GM20000 (cell line): ENCODE data around the gene PRSS3.
"Not testable (repeated sequence)": the region's sequence is repeated elsewhere in the genome, so short reads cannot be mapped to it uniquely, and the experiment has no call there.

Experiments
- DNase-seq: peaks from one replicate; pipeline ENCODE4 v3.0.0; 2012; ENCODE audit warnings: low spot score
- TF ChIP-seq, protein P1 (sequence below): IDR thresholded peaks from 2 replicates; pipeline ENCODE4 v1.5.1; 2012; ENCODE audit warnings: mild to moderate bottlenecking, control low read depth; ENCODE audit errors: extremely low read depth, missing control alignments

PRSS3 gene

DNA sequence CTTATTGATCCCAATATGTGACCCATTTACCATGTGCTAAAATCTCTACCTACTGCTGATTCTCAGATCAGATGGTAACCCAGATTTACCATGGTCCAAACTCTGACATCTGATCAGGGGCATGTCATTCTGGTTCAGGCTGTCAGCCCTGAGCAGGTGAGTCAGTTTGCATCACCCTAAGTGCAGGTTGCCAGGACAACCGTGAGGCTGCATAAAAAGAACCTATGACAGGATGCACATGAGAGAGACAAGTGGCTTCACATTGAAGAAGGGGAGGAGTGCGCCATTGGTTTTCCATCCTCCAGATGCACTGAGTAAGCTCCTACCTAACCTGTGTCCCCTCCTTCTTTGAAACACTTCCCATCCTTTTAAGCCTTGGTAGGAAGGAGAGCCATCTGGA lies 801 bp upstream of the PRSS3 start:
- no peak for DNase-seq
- TF ChIP-seq, protein P1, sequence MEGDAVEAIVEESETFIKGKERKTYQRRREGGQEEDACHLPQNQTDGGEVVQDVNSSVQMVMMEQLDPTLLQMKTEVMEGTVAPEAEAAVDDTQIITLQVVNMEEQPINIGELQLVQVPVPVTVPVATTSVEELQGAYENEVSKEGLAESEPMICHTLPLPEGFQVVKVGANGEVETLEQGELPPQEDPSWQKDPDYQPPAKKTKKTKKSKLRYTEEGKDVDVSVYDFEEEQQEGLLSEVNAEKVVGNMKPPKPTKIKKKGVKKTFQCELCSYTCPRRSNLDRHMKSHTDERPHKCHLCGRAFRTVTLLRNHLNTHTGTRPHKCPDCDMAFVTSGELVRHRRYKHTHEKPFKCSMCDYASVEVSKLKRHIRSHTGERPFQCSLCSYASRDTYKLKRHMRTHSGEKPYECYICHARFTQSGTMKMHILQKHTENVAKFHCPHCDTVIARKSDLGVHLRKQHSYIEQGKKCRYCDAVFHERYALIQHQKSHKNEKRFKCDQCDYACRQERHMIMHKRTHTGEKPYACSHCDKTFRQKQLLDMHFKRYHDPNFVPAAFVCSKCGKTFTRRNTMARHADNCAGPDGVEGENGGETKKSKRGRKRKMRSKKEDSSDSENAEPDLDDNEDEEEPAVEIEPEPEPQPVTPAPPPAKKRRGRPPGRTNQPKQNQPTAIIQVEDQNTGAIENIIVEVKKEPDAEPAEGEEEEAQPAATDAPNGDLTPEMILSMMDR = no peak

DNA sequence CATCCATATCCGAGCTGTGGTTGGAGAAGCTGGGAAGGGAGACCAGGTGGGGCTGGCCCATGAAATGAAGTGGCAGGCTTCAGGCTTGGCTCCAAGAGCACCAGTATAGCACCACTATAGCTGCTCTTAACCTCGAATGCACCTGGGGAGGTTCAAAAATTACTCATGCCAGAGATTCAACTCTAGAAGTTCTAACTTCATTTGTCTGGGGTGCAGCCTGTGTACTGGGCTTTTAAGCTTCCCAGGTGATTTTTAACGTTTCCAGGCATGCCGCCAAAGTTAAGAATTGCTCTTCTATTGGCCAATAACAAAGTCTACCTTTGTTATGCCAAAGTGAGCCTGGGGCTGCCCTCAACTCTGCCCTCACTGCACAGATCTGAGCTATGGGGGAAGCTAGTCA lies 458 bp downstream of the PRSS3 start:
- TF ChIP-seq, protein P1 = no peak
- no peak for DNase-seq

DNA sequence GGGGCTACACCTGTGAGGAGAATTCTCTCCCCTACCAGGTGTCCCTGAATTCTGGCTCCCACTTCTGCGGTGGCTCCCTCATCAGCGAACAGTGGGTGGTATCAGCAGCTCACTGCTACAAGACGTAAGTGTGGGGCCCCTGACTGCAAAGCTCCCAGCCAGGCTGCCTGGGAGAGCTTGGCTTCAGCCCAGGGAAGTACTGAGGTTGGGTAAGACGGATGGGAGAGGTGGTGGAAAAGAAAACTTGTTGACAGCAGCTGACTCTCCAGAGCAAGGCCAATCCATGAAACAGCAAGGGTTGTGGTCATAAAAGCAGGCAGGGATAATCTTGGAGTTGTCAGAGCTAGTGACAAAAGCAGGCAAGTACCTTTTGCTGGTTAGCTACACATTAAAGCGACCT lies 1.3 kb downstream of the PRSS3 start:
- DNase-seq = not testable (repeated sequence)

DNA sequence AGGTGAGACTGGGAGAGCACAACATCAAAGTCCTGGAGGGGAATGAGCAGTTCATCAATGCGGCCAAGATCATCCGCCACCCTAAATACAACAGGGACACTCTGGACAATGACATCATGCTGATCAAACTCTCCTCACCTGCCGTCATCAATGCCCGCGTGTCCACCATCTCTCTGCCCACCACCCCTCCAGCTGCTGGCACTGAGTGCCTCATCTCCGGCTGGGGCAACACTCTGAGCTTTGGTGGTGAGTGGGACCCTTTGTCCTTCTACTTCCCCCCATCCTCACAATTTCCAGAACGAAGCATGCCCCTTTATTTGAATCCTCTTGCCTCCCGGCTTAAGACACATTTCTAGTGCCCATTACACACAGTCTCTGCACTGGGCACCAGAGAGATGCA lies 2.5 kb downstream of the PRSS3 start:
- no peak for DNase-seq
- TF ChIP-seq, protein P1 = no peak

DNA sequence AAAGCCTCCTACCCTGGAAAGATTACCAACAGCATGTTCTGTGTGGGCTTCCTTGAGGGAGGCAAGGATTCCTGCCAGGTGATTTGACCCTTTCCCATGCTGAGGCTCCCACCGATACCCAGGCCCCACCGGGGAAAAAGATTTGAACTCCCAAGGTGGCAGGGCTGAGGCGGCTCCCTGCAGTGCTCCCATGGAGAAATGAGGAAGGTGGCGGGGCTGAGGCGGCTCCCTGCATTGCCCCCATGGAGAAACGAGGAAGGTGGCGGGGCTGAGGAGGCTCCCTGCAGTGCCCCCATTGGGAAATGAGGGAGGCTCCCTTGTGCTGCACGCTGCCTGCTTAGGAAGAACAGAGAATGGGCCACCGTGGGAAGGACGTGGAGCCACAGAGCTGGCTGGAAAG lies 3.2 kb downstream of the PRSS3 start:
- TF ChIP-seq, protein P1 = no peak
- DNase-seq = no peak

DNA sequence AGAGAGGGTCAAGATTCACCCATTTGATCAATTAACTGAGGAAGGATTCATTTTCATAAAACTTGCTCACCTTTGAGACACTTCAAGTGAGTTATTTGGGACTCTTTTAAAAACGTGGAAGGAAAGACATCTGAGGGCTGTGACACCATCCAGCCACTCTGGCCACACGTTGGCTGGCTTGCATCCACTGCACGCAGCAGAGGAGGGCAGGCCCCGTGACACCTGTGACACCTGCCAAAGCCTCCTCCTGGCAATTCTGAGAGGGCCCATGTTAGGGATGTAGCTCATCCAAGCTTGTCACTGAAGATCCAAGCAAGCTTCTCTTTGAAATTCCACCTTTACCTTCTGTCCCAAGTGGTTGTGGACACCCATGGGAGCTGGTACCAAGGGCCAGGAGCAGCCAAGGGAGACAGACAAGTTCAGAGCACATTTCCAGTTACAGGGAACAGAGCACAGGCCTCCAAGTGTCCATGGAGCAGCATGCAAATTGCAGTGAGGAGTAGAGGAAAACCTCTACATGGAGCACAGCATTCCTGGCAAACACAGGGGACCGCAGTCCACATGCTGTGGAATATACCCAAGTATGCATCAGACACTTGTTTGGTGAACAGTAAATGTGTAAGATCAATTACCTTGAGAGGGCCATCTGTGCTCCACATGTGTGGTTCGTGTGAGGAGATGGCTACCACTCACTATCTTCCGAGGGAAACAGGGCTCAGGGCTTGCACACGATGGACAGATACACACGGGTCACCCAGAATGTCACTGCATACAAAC lies 4.8 kb downstream of the PRSS3 start:
- no peak for DNase-seq
- TF ChIP-seq, protein P1 = no peak

DNA sequence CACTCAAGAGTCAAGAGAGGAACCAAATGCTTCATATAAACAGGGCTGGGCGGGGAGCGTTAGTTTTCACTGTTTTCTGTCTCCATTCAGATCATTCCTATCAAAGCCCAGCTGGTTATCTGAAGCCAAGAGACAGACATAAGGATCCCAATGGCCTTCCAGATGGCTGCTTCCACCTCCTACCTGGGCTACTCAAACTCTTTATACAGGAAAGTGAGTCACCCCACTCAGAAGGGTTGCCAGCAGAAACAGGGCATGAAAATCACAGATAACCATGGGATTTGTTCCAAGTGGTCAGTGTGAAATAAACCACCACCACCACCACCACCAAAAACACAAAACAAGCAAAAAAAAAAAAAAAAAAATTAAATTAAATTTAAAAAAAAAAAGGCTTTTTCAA lies 5.5 kb downstream of the PRSS3 start:
- TF ChIP-seq, protein P1 = no peak
- DNase-seq = no peak

DNA sequence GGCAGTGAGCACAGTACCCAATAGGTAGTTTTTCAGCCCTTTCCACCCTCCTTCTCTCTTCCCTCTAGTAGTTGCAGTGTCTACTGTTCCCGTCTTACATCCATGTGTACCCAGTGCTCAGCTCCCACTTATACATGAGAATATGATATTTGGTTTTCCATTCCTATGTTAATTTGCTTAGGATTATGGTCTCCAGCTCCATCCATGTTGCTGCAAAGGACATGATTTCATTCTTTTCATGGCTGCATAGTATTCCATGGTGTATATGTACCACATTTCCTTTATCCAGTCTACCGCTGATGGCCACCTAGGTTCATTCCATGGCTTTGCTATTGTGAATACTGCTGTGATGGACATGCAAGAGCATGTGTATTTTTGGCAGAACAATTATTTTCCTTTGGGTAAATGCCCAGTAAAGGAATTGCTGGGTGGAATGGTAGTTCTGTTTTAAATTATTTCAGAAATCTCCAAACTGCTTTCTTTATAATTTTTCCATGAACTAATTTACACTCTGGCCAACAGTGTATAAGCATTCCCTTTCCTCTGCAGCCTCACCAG lies 6.7 kb downstream of the PRSS3 start:
- not testable (repeated sequence) for DNase-seq

DNA sequence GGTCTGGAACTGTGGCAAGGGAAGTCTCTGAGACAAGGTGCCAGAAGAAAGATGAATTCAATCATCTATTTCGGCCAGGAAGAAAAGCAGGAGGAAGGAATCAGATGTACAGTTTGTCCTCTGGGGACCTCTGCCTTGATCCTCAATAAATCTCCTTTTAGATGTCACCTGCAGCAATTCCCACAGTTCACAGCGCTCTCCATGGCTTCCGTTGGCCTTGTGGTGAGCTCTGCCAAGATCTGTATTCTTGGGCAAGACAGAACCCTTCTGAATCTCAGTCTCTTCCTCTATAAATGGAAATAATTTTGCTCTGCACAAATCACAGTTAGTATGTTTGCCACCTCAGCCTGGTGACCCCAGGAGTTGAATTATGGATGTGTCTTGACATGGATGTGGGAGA lies 8.8 kb downstream of the PRSS3 start:
- DNase-seq = not testable (repeated sequence)

DNA sequence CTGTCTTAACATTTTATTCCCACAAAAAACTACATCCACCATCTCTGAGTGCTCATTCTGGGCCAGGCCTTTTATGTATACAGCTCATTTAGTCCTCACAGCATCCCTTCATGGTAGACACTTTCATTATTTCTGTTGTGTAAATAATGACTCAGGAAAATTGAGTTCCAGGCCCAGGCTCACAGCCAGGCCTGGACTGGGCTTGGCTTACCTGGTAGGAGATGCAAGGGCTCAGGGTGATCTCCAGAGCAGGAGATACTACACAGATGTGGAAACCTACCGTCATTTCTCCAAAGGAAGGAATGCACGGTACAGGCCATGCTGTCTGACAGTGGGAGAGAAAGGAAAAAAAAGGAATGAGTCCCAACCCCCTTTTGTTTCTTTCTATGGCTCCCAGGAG lies 11.8 kb downstream of the PRSS3 start:
- DNase-seq = not testable (repeated sequence)

DNA sequence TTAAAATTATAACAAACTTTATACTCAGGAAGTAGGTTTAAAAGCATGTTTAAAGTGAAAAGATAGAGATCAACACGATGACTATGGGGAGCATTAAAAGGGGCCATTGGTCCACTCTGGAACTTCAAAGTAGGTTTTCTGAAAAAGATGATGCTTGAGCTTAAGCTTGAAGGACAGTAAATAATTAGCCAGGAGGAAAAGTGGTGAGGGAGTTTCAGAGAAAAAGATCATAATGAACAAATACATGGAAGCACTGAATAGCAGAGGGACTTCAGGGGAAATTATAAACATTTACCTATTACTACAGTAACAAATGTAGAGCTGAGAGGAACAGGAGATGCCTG lies 13.6 kb downstream of the PRSS3 start:
- DNase-seq = not testable (repeated sequence)
